HG03558 (cell line): ENCODE measurements around the gene LRG1.
"Not testable (repeated sequence)": the region's sequence is repeated elsewhere in the genome, so short reads cannot be mapped to it uniquely, and the experiment has no call there.

Experiments
- ATAC-seq: cut with Tn5 transposase; IDR thresholded peaks from one replicate; pipeline ENCODE4 v1.9.1; 2021; ENCODE audit warnings: moderate number of reproducible peaks; ENCODE audit not compliant: unreplicated experiment; ENCODE audit errors: extremely low read depth

LRG1 gene

DNA sequence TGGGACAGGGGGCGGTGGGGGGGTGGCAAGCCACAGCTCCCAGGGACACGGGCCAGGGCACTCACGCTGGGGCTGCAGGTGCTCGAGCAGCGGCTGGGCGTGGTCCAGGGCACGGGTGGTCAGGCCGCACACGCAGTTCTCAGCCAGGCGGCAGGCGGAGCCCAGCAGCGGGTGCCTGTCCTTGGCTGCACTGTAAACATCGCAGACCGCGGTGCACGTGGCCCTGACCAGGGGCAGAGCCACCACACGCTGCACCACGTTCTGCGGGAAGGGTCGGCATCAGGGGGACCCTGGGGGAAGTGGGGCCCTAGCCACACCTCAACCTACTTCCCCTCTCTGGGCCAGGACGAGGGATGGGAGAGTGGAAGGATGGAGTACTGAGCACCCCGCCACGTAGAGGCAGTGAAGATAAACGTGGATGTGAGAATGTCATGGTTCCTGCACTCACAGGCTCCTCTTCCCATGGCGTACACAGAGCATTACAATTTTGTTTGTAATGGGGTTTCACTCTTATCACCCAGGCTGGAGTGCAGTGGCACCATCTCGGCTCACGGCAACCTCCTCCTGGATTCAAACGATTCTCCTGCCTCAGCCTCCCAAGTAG is 8.2 kb downstream of the LRG1 start:
- no peak for ATAC-seq

DNA sequence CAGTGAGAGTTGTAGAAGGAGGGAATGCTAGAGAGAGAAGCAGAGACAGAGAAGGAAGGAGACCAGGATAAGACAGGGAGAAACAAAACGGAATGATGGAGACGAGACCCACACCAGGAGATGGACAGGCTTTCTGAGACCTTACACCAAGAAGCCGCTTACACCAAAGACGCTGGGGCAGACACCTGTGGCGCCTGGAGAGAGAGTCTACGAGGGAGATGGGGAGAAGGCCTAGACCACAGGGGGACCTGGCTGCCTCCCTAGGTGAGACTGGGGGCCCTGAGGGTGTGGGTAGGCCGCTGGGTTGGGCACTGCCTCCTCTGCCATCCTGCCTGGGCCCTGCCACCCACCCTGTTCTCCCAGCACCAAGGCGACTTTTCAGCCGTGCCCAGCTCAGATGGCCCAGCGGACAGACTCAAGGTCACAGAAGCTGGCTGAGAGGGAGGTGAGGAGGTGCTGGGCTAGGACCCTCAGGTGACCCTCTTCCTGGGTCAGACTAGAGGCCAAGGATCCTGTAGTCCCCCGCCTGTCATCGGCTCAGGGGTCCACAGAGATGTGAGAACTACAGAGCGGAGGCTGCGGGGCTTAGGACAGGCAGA is 9.8 kb downstream of the LRG1 start:
- ATAC-seq, result no peak

DNA sequence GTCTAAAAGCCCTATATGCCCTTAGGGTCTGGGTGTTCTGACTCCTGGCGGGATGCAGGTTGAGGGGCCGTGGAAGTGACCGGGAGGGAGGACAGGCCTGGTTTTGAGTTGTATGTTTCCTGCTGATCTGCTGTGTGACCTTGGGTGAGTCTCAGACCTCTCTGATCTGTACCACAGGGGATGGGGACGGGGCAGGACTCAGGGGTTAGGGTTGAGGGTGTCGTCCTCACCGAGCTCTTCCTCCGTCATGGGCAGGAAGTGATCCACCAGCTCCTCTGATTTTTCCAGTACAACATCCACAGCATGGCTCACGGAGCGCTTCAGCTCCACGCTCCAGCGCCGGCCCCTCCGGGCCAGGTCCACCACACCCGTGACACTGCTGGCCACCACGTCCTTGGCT is 11.0 kb downstream of the LRG1 start:
- ATAC-seq, result no peak

DNA sequence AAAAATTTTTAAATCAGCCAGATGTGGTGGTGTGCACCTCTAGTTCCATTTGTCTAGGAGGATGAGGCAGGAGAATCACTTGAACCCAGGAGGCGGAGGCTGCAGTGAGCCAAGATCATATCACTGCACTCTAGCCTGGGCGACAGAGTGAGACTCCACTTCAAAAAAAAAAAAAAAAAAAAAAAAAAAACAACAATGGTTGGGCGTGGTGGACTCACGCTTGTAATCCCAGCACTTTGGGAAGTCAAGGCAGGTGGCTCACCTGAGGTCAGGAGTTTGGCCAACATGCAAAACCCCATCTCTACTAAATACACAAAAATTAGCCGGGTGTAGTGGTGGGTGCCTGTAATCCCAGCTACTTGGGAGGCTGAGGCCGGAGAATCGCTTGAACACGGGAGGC is 12.5 kb downstream of the LRG1 start:
- not testable (repeated sequence) for ATAC-seq

DNA sequence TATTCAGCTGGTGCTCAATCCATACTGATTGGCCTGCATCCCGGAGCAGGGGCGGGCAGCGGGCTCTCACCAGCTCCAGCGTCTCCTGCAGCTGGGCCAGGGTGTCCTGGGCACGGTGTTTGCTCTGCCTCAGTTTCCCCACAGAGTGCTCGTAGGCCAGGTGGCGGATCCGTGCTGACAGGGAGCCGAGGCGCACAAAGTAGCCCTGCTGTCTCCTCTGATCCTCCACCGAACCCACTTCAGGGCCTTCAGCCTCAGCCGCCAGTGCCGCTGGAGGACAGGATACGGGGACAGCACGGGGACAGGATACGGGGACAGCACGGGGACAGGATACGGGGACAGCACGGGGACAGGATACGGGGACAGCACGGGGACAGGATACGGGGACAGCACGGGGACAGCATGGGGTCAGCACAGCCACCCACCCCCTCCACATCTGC is 14.3 kb downstream of the LRG1 start:
- ATAC-seq, result no peak

DNA sequence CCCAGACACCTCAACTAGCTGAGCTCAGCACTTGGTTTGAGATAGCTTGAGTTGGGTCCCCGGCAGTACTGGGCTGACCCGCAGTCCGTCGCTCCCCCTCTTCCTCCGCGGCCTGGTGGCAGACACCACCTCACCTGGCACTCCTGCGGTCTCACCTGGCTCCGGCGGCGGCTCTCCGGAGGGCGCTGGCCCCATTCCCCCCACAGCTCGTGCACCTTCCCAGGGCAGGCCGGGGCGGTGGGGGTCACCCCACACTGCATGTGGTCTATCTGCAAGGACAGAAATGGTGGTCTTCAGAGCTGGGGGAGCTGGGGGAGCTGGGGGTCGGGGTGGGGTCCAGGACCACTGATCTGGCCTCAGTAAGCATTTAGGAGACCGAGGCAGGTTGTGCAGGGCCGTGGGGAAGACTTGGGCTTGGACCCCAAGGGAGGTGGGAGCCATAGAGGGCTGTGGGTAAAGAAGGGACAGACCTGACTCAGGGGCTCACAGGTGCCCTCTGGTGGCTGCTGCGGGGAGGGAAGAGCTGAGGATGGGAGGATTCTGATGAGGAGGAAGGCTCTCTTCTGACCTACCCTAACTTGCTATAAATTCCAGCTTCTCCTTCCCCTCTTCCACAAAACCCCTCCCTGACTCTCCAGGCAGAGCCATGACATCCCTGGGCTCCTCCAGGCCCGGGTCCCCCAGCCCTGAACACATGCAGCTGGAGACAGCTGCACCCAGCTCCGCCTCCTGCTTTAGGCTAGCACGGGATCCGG is 14.9 kb downstream of the LRG1 start:
- no peak for ATAC-seq

DNA sequence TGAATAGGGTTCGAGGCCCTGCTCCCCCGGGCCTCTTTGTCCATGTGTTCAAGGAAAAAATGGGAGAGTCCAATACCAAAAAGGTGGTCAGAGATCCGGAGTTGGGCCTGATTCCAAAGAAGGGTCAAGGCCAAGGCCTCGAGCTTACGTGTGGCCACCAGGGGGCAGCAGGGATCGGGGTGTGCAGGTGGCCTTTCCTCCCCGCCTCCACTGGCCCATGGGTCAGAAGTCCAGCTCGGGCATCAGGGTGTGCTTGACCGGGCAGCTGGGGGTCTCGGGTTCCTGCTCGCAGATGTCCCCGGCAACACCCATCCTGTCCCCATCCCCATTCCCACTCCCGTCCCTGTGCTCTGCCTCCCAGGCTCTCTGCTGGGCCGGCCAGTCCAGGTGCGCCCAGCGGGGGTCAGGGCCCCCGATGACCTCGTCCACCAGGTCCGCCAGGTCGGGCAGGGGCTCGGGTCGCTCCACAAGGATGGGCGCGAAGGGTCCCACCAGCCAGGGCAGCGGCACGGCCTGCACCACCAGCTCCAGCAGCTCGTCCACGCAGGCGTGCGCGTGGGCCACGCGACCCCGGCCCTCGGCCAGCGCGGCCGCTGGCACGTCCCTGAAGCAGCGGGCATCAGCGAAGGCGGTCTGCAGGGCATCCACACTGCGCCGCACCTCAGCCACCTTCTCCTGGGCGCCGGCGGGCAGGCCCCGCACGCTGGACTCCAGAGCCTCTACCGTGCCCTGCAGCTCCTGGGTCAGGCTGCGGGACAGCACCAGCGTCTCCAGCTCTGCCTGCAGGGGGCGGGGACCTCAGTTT is 16.3 kb downstream of the LRG1 start:
- no peak for ATAC-seq

DNA sequence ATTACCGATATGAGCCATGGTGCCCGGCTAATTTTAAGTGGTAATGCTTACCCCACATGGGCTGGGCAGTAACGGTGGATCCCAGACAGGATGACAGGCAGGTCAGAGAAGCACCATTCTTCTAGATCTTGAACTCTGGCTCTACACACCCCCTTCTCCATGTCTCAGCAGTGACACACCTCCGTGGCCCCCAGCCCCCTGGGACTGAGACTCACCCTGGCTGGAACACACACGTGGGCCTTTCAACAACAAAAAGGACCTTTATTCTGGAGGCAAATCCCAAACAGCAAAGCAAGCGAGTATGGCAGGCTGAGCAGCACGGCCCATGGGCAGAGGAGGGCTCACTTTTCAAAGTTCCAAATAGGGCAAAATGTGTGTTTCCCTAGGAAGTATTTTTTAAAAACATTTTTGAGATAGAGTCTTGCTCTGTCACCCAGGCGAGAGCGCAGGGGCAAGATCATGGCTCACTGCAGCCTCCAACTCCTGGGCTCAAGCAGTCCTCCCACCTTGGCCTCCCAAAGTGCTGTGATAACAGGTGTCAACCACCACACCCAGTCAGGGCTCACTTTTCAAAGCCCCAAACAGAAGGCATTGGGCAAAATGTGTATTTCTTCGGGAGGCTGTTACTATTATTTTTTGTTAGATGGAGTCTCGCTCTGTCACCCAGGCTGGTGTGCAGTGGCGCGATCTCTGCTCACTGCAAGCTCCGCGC is 17.4 kb downstream of the LRG1 start:
- no peak for ATAC-seq

DNA sequence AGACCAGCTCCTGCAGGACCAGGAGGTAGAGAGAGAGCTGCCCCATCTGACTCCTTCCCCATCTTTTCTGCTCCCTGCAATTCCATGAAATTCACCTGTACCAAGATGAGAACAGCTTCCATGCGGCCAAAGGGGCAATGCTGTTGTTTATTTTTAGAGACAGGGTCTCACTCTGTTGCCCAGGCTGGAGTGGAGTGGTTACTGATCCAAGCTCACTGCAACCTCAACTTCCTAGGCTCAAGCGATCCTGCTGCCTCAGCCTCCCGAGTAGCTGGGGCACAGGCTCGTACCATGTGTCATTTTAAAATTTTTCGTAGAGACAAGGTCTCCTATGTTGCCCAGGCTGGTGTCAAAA is 18.0 kb downstream of the LRG1 start:
- no peak for ATAC-seq

DNA sequence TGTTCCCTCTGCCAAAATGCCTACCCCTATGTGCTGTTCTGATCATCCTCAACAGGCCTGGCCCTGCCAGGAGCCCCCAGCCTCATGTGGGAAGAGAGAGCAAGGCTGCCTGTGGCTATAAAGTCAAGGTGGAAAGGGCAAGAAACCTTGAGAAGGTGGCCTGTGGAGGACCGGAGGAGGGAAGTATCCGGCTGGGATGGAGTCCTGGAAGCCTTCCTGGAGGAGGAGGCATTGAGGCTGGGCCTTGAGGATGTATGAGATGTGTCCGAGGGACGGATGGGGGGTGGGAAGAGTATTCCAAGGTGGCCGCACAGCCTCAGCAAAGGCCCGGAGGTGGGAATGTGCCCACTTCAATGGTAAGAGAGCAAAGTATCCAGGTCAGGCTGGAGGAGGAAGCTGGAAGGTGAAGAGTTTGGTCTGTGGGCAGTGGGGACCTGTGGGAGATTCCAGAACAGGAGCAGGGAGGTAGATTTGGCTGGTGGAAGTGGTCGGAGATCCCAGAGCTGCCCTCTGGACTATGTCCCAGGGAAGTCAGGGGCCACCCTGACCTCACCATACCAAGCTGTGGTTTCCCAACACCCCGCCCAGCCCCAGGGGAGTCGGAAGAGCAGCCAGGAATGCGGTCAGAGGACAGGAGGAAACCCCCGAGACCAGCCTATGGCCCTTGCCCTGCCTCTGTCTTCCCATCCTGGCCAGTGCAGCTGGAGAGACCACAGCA is 18.5 kb downstream of the LRG1 start:
- no peak for ATAC-seq

DNA sequence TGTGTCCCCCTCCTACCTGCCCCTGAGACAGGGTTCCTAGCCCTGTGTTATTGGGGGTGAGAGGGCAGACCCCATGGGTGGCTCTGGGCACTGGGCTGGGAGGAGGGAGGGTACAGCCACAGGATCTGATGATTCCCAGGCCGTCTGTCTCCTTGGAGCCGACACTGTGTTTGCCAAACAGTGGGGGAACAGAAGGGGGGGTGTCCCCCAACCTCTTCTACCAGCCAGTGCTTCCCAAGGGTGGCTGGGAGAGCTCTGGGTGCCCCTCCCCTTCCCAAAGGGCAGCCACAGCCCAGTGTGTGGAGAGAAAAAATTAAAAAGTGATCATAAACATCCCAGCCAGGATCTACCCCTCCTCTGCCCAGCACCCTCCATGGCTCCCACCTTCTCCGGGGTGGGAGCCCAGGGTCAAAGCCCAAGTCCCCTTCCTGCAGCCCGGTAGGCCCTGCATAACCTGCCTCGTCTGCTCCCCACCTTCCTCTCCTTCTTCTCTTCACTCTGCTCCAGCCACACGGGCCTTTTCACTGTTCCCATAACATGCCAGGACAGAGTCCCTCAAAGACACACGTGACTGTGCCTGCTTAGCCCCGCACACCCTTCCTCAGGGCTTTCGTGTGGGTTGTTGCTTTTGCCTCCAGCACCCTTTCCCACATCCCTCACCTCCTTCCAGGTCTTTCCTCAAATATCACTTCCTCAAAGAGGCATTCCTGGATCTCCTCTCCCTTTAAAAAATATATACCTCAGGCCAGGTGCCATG is 20.1 kb downstream of the LRG1 start:
- no peak for ATAC-seq

DNA sequence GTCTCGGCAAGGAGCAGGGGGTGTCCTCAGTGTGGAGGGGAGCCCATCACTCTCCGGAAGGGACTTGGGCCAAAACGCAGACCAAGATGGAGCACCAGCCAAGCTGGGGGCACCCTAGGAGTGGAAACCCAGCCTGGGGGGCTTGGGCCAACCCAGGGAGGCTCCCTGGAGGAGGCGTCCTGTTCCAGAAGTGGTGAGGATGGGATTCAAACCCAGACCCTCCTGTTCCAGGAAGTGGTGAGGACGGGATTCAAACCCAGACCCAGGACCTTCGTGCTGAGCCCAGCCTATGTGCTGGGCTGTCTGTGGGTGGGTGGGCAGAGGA is 20.7 kb downstream of the LRG1 start:
- ATAC-seq, result no peak

DNA sequence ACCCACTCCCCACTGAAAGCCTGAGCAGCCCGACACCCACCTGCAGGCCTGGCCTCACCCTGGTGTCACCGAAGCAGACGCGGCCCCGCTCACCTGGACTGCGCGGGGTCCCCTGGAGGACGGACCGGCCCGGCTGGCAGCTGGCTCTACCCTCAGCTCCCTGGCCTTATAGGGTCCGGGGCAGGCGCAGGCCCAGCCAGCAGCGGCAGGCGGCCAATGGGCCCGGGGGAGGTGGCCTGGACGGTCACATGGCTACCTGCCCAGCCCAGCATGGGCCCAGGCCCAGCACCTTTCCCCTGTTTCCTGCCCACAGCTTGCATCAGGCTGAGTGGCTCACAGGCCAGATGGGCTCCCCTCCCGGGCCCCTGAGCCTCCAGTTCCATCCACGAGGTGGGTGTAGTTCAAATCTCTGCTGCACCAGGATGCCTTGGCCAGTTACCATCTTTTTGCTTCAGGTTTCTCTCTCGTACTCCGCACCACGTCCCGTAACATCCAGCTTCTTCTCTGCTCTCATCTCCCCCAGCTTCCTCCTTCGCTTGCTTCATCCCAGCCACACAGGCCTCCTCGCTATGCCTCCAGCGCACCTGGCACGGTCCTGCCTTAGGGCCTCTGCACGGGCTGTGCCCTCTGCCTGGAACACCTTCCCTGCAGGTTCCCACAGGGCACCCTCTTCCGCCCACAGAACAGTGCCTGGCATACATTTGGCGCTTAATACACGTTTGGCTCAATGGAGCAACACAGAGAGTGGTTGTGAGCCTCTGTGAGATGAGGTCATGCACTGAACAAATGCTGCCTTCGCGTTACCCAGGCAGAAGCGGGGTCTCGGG is 21.3 kb downstream of the LRG1 start, which contains the start of gene PLIN4:
PLIN4 (minus strand) TSS at position 142 of the 827 bp plus-strand sequence. CDS start 214 bp downstream, outside the sequence.
- ATAC-seq, result no peak

DNA sequence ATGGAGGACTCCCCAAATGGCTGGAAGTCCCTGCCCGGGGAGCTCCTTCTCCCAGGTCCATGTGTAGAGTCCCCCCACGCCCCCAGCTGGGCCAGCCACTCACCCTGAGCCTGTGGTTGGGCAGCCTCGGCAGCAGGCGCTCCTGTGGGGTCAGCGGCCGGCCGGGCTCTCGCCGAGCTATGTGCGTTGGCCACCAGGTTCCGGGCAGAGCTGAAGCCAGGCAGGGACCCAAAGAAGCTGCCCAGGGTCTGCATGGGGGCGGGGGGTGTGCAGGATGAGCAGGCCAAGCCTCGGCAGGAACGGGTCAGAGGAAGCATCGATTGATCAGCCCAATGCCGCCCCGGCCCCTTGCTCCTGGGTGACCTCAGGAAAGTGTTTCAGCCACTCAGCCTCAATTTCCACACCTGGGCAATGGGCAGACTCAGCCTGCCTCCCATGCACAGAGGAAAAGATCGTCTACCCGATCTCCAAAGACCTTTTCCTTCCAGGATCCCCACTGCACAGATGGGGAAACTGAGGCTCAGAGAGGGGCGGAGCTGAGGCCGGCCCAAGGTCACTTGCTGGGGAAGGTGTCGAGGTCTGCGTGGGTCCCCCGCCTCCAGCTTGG is 22.3 kb downstream of the LRG1 start:
- no peak for ATAC-seq

DNA sequence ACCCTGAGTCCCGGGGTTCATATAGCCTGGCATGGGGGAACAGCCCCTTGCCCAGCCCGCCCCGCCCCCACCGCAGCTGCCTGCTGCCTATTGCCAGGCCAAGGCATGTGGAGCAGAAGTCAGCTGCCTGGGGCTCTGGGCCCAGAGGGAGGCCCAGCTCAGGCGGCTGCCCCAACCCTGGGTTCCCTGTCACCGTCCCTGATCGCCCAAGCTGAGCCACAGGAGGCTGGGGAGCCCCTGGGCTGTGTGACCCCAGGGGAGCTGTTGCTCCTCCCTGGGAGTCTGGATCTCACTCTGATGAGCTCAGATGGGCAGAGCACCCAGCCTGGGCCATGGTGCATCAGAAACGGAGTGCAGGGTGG is 22.9 kb downstream of the LRG1 start:
- ATAC-seq, result no peak

DNA sequence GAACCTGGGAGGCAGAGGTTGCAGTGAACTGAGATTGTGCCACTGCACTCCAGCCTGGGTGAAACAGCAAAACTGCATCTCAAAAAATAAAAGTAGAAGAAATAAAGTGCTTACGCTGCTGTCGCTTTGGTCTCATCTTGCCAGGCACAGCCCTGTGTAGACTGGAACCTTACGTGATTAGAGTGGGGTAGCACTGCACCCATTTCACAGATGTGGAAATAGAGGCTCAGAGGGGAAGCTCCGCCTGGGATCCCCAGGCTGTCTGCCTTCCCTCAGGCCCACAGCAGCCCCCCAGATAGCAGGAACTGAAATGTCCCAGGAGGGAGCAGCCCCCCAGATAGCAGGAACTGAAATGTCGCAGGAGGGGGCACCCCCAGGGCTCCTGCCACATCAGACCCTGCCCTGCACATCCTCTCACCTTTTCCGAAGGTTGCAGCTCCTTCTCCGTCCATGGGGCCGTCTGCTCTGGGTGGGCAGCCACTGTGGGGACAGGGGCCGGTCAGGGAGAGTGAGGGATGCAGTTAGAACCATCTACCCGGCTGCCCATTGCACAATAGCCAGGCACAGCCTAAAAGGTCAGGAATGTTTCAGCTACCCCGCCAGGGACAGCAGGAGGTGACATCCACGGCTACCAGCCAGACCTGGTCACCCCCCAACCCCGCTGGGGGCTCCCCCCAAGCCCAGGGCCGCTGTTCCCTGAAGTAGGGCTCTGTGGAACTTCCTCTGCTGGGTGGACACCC is 23.5 kb downstream of the LRG1 start:
- no peak for ATAC-seq

DNA sequence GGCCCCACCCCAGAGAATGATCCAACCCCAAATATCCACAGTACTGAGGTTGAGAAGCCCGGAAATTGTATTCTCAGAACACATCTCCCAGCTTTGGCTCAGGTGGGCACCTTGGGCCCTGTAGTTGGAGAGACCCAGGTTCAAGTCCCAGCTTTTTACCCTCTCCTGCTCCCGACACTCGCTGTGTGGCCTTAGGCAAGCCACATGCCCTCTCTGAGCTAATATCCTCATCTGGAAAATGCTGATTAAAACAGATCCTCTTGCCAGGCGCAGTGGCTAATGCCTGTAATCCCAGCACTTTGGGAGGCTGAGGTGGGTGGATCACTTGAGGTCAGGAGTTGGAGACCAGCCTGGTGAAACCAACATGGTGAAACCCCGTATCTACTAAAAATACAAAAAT is 24.1 kb downstream of the LRG1 start:
- no peak for ATAC-seq
